GM21786 (cell line): Measurements from ENCODE around the gene GAK.

ENCODE experiments used
- ATAC-seq: cut with Tn5 transposase; IDR thresholded peaks from one replicate; pipeline ENCODE4 v1.9.1; 2021; ENCODE audit not compliant: unreplicated experiment

Gene GAK

GRCh38 chr4:892780-893179, 39.3 kb downstream of the GAK start:
- ATAC-seq, result no peak

GRCh38 chr4:891747-892146, 40.4 kb downstream of the GAK start:
- no peak for ATAC-seq

GRCh38 chr4:890036-890695, 42.0 kb downstream of the GAK start:
- no peak for ATAC-seq

GRCh38 chr4:889516-889915, 42.6 kb downstream of the GAK start:
- no peak for ATAC-seq

GRCh38 chr4:888029-888428, 44.1 kb downstream of the GAK start:
- ATAC-seq, result no peak

- no peak for ATAC-seq
These were observed 44.9 kb downstream of the GAK start for GRCh38 chr4:887034-887763.

- no peak for ATAC-seq
These were observed 45.9 kb downstream of the GAK start for GRCh38 chr4:886244-886643.

GRCh38 chr4:885353-885752, 46.8 kb downstream of the GAK start:
- no peak for ATAC-seq

GRCh38 chr4:884896-885295, 47.2 kb downstream of the GAK start:
- no peak for ATAC-seq

GRCh38 chr4:884259-884658, 47.9 kb downstream of the GAK start:
- no peak for ATAC-seq

- ATAC-seq, result no peak
These were observed 48.6 kb downstream of the GAK start for GRCh38 chr4:883377-884095.

GRCh38 chr4:882646-883045, 49.5 kb downstream of the GAK start:
- no peak for ATAC-seq

GRCh38 chr4:881709-882108, 50.4 kb downstream of the GAK start:
- no peak for ATAC-seq

- ATAC-seq, result no peak
These were observed 51.3 kb downstream of the GAK start for GRCh38 chr4:880684-881405.

- no peak for ATAC-seq
These were observed 52.4 kb downstream of the GAK start for GRCh38 chr4:879729-880077.

- ATAC-seq, result no peak
These were observed 53.1 kb downstream of the GAK start for GRCh38 chr4:878796-879728.

GRCh38 chr4:877502-877901, 54.6 kb downstream of the GAK start:
- ATAC-seq, result no peak

GRCh38 chr4:876780-877179, 55.3 kb downstream of the GAK start:
- ATAC-seq, result no peak

GRCh38 chr4:875818-876423, 56.2 kb downstream of the GAK start:
- ATAC-seq, result no peak
